GM10847 (cell line): Measurements from ENCODE around the gene BRICD5.

Experiments used
- POLR2A ChIP-seq: IDR thresholded peaks from 2 replicates; pipeline ENCODE4 v1.6.1; 2011; ENCODE audit not compliant: insufficient read length; ENCODE audit errors: extremely low read depth

BRICD5 gene

DNA sequence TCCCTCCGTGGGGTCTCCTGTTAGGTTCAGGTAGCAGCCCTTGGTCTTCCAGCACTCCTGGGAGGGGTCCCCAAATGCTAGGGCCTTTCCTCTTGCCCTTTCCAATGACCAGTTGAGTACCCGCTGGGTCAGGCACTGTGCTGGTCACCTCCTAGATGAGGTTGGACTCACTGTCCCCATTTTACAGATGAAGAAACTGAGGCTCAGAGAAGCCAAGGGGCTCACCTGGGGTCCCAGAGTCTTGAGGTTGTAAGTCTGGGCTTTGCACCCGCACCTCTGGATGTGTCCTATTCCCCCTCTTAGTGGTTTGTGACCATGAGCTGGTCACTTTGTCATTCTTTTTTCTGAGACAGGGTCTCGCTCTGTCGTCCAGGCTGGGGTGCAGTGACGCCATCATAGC is 12.9 kb downstream of the BRICD5 start:
- no peak for TF ChIP-seq POLR2A

DNA sequence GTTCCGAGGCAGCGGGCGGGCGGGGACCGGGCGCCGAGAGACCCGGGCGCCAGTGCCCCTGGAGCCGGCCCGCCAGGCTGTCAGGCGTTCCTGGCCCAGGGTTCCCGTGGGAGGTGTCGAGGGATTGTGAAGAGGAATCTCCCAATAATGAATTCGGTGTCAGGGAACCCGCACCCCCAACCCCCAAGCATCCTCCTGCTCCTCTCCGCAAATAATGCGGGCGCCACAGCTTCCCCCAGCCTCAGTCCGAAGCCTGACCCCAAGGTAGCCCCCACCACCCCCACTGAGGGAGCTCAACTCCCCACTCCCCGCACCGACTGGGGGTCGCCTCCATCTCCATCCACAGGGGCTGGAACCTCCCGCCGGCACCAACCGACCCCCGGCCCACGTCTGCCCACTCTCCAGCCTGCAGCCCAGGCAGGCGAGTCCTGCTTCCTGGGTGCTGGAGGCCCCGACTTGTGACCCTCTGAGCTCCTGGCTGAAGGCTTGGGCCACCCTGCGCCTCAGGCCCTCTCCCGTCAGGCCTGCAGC is 13.6 kb downstream of the BRICD5 start:
- no peak for TF ChIP-seq POLR2A

DNA sequence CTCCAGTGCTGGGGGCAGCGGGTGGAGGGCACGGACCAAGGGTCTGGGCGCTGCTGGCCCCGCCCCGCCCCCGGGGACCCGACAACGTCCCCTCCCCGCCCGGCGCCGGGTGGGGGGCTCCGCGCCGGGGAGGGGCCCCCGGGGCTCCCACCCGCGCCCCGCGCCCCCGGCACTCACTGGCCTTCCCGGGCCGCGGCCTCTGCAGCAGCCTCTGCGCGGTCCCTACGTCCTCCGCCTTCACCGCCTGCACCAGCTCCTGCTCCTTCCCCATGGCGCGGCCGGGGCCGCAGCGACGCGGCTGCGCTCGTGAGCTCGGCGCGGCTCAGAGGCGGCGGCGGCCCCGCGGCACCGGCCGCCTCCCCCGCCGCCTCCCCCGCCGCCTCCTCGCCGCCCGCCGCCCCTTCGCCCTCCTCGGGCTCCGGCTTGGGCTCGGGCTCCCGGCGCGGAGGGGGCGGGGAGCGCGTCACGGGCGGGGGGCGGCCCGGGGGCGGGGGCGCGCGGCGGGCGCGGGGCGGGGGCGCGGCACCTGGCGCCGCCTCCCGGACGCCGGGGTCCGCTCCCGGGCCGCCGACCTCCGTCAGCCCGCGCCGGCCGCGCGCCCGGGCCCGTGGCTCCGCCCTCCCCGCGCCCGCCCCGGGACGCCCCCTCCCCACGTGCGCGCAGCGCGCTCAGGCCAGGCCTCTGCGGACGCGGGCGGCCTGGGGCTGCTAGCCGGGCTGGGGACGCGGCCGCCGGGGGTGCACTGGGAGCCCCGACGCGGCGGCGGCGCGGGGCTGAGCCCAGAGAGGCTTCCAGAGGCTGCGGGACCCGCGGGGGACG is 14.3 kb downstream of the BRICD5 start, which contains the start of gene CASKIN1:
Gene CASKIN1 (minus strand): TSS at position 444 of the 819 bp plus-strand sequence. CDS start 173 bp downstream, at position 271.
- no peak for TF ChIP-seq POLR2A

DNA sequence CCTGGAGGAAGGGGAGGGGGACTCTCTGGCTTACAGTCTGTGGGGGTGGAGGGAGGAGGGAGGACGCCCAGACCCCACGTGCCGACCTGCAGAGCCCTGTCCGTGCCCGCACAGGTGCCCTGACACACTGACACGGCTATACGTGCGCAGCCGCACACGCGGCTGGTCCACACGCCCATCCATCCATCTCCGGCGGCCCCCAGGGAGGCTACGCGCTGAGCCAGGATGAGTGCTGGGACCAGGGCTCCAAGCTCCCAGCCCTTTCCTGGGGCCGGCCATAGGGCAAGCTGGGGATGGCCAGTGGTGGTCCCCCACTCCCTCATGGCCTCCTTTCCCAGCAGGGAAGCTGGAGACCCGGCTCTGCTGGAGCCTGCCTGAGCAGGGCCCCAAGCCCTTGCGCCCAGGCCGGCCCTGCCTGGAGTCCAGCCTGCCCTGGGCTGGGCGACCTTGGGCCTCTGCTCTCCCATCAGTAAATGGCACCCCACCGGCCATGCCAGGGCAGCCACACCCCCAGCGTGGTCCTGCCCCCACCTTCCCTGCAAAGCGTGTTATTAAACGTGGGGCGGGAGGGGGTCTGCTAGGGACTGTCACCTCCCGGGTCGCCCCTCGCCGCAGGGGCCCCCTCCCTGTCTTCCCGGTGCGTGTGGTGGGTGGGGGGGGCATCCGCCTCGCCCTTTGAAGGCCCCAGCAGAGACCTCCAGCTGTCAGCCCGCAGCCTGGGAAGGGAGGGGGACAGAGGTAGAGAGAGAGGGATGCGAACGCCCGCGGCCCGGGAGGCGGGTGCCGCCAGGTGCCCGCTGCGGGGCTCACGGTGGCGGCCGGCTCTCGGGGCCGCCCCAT is 15.1 kb downstream of the BRICD5 start:
- TF ChIP-seq POLR2A, result no peak

DNA sequence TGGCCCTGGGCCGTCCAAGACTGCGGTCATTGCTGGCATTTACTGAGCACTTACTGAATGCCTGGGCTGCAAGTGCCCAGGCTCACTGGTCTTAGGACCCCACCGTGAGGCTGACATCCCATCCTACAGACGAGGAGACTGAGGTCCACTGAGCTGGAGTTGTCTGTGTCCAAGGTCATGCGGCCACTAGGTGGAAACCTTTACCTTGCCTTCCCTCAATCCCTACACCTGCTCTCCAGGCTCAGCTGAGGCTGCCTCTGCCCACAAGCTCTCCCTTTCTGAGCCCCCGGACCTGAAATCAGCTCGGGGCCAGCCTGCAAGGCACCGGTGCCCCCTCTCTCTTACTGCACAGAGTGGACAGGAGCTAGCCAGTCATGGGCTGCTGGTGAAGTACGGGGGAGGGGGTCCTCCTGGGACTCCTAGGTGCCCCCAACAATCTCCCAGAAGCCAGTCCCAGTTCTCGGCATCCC is 15.8 kb downstream of the BRICD5 start:
- TF ChIP-seq POLR2A, result no peak

DNA sequence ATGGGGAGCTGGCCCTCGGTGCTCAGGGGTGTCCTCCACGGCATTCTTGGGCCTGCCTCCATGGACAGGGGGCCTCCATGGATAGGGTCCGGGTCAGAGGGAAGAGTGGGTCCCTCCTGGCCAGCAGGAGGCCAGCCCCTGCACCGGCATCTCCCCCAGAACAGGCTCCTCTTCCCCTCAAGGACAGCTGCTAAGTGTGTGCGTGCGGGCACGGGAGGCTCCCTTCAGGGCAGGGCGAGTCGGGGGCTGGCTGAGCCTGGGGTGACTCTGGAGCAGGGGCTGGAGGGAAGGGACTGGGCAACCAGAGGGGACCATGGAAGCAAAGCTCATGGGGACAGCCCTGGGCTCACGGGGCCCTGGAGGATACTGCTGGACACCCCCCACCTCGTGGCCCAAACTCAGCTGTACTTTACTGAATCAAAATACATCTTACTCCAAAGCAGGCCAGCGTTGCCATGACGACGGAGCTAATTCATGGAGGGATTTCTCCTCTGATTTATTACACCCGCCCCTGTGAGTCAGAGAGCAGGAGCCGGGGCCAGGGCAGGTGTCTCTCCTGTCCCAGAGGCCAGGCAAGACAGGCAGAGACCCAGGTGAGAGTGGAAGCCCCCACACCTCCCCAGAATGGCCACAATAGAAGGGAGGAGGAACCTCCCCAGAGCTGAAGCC is 16.4 kb downstream of the BRICD5 start:
- no peak for TF ChIP-seq POLR2A

DNA sequence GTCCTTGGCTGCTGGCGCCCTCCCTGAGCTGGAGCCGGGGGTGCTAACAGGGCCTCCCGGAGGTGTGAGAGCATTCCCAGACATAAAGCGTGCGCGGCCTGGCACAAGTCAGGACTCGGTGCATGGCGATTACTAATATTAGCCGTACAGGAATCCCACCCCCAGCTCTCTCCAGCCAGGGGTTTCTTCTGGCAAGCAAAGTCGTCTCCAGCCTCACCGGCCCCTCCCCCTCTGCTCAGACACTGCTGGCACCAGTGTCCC is 19.3 kb downstream of the BRICD5 start:
- TF ChIP-seq POLR2A, result no peak

DNA sequence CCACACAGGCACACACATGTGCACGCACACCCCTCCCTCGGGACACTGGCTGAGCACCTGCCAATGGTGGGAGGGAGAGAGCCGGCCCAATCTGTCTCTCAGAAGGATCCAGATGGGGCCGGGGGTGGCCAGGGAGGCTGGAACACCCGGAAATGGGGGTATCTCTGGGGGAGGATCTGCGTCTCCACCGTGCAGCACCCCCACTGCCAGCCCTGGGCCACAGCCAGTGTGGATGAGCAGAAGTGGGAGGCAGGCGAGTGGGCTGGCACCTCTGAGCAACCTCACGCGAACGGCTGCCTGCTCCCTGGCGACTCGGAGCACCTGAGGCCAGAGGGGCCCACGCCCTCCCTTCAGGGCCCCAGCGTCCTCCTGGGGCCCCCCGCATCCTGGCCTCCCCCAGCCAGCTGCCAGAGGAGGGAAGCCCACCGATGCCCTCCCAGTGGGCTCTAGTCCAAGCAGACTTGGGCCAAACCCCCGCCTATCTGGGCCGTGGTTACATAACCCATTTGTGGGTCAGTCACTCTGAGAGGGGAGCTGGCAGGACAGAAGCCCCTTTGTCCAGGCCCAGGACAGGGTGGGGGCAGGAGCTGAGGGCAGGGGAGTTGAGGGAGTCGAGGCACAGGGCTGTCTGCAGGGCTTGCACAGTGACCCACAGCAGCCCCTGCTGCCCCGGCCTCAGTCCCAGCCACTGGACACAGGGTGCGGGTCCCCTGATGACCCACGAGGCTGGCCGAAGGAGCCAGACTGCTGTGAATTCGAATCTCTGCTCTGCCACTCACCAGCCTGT is 19.8 kb downstream of the BRICD5 start:
- no peak for TF ChIP-seq POLR2A

DNA sequence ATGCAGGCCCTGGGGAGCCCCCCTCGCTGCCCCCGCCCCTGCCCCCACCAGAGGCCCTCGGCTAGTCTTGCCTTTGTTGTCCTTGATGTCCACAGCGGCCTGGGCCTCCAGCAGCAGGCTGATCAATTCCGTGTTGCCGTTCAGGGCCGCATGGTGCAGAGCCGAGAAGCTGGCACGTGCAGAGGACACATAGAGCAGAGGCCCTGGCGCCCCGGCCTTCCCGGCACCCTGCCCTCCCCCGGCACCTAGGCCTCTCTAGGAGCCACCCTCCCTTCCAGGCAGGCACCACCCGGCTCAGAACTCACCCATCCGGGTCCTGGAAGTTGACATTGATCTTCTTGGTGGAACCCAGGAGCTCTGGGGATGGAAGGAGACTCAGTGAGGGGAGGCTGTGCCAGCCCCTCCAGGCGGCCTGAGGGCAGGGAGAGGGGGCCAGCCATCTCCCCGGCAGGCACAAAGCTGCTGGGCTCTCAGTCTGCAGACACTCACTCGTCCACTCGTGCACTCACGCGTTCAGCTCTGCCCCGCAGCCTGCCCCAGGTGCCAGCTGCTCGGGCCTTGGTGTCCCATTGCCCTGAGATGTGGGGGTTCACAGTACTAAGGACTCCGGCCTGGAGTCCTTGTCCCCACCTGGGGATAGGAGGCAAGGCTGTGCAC is 20.5 kb downstream of the BRICD5 start:
- TF ChIP-seq POLR2A, result no peak

DNA sequence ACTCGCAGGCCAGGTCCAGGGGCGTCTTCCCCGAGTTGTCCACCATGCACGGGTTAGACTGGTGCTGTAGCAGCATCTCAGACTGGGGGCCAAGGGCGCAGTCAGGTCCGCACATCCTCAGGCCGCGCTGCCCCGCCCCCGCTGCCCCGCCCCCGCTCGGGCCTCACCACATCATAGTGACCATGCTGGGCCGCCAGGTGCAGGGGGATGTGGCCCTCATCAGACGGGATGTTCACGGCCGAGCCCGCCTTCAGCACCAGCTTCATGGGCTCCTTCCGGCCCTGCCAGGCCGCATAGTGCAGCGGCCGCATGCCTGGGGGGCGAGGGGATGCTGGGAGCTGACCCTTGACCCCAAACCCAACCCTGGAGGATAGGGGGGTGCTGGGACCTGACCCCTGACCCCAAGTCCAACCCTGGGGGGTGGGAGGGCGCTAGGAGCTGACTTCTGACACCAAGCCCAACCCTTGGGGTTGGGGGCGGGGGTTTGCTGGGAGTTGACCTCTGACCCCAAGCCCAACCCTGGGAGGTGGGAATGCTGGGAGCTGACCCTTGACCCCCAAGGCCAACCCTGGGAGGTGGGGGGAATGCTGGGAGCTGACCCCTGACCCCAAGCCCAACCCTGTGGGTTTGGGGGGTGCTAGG is 21.3 kb downstream of the BRICD5 start:
- TF ChIP-seq POLR2A, result no peak

DNA sequence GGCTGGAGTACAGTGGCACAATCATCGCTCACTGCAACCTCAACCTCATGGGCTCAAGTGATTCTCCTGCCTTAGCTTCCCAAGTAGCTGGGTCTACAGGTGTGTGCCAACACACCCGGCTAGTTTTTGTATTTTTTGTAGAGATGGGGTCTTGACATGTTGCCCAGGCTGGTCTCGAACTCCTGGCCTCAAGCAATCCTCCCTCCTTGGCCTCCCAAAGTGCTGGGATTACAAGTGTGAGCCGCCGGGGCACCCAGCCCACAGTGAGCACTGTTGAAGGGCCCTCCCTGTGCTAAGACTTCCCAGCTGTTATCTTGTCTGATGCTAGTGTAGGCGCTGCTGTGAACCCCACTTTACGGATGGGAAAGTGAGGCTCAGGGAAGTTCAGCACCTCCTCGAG is 22.3 kb downstream of the BRICD5 start:
- TF ChIP-seq POLR2A, result no peak

DNA sequence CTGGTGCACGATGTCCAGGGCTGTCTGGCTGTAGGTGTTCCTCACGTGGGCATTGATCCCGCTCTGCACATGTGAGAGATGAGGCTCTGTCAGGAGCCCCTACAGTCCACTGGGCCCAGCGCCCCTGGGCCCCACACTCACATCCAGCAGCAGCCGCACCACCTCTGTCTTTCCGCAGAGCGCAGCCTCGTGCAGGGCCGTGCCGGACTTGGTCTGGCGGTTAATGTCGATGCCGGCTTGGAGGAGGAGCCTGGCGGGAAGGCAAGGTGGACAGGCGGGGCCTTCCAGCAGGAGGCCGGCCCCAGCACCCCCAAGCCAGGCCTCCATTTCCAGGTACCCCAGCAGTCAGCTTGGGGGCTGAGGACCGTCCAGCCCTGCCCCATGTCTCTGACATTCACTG is 23.5 kb downstream of the BRICD5 start:
- TF ChIP-seq POLR2A, result no peak

DNA sequence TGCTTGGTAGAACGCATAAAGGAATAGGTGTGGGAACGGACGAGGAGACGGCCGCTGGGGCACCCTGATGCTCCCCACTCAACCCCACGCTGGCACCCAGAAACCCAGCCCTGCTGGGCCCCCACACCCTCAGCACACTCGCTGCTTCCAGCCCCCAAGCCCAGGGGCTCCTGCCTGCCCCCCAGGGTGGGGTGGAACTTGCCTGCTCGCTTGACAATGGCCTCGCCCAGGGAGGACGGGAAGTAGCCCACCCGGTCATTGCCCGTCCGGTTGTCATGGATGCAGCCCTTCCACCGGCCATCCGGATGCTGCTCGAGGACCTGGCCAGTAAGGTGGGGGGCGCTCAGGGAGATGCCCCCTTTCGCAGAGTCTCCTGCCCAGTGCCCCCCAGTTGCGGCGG is 24.2 kb downstream of the BRICD5 start:
- TF ChIP-seq POLR2A, result no peak

DNA sequence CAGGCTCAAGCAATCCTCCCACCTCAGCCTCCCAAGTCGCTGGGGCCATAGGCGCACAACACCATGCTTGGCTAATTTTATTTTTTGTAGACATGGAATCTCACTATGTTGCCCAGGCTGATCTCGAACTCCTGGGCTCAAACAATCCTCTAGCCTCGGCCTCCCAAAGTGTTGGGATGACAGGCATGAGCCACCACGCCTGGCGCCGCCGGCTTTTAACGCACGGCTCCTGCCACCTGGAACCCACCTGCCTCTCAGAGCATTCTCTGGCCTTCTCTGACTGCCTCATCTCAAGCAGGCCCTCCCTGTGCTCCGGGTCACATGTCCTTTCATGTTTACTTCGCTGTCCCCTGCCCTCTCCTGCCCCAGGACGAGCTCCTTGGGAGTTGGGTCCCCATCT is 24.6 kb downstream of the BRICD5 start:
- TF ChIP-seq POLR2A, result no peak

DNA sequence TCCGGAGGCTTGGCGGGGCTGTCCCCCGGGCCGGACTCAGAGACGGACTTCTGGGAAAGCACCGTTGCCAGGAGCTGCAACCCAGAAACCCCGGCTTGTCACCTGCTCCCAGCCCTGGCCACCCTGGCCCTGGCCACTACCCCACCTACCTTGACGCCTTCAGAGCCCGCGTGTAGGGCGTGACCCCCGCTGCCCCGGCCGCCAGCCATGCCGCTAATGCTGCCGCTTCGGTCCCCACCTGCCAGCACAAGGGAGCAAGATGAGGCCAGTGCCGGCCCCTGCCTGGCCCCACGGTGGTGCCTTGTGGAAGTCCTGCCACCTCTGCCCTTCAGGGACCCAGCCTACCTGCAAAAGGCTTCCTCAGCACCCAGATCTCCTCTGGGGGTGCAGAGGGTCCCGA is 25.7 kb downstream of the BRICD5 start:
- TF ChIP-seq POLR2A, result no peak
